Activated CD8-positive, alpha-beta T cell treated with anti-CD3 and anti-CD28 coated beads, Interleukin-2, amount 10 ng/mL, durations not matched to agents 7 days and 5 days (primary cell): ENCODE data around the gene PORCN. TPM values are rescaled to one million over a fixed set of nuclear protein-coding genes. Genes with fewer than 3 reads are reported as not detected.

Experiments
- ATAC-seq: fragments of 150-1000 bp; cut with Tn5 transposase; one replicate; pipeline ENCODE4 v1.10.0; 2021; ENCODE audit warnings: moderate library complexity
- CTCF ChIA-PET: fragments of 350-600 bp; sonication (Branson Sonifier 250); formaldehyde crosslinking; loops from one replicate; lab custom pipeline; 2021; ENCODE audit warnings: antibody characterized with exemption; lab: Charles Lee
- POLR2A ChIA-PET: fragments of 350-600 bp; sonication (Branson Sonifier 250); formaldehyde crosslinking; loops from one replicate; lab custom pipeline; 2021; ENCODE audit warnings: antibody characterized with exemption; lab: Charles Lee
- DNase-seq: peaks from one replicate; pipeline ENCODE4 v3.0.0-alpha.2; 2020
- H3K27ac Mint-ChIP-seq: one replicate; pipeline ENCODE4 v1.8.0; 2021; ENCODE audit warnings: mild to moderate bottlenecking, mixed read lengths
- H3K27me3 Mint-ChIP-seq: one replicate; pipeline ENCODE4 v1.8.0; 2021; ENCODE audit warnings: low read depth, mixed read lengths
- H3K36me3 Mint-ChIP-seq: one replicate; pipeline ENCODE4 v1.8.0; 2021; ENCODE audit warnings: low read depth, mixed read lengths
- H3K4me1 Mint-ChIP-seq: one replicate; pipeline ENCODE4 v1.8.0; 2021; ENCODE audit warnings: low read depth, mixed read lengths
- H3K4me3 Mint-ChIP-seq: one replicate; pipeline ENCODE4 v1.8.0; 2021; ENCODE audit warnings: mild to moderate bottlenecking, mixed read lengths
- H3K9me3 Mint-ChIP-seq: one replicate; pipeline ENCODE4 v1.8.0; 2022; ENCODE audit warnings: mixed read lengths; ENCODE audit not compliant: insufficient read depth
- total RNA-seq, 2 experiments: library from RNA; stranded (reverse); gene quantifications; one replicate each; pipeline ENCODE4 v1.2.3, GENCODE V29; 2021

Gene PORCN
- total RNA-seq, 2 experiments from 2014 or later: 19.4 to 22.7 TPM

DNA sequence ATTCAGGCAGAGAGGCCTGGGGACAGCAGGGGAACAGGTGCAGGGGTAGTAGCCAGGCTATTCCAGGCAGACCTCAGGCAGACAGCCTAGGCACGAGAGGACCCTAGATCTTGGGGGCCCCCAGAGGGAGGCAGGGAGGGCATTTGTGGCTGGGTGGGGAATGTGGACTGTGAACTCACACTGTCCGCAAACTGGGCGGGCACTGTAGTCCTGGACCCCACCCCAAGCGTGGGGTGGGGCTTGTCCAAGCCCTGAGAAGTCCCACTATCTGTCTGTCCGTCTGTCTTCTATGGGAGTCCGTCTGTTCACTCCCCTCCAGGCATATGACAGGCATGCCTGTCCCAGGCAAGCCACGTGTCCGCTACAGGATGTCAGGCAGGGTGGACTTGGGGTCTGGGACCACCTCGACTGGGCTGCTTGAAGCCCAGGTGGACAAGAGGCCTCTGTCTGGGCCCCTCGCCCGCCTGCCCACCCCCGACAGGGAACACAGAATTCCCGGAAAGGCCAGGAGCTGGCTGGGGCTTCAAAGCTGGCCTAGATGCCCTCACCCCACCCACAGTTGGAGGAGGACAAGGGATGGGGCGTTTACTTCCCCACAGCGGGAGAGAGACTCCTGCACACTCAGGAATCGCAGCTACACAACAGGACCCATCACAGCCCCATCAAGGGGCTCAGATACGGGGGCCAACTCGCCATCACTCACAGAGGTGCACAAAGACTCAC, 38.5 kb upstream of the PORCN start, which contains the start of gene SLC38A5:
TSS of gene SLC38A5 (minus strand) at position 151 of the 723 bp plus-strand sequence. CDS start 2,336 bp downstream, outside the sequence.
- Mint-ChIP-seq H3K4me3 (peak within 1 kb of the TSS; percentile 97), H3K27ac (peak within 1 kb of the TSS; percentile 90), H3K9me3 (no peaks in the 10 kb centered on the region), H3K36me3 (peaks cover 26% of the 10 kb centered on the region), H3K27me3 (no peaks in the 10 kb centered on the region), H3K4me1 (peaks cover 59% of the 10 kb centered on the region)
- CTCF ChIA-PET: interaction anchor here (2.9 kb wide), 1 partner anchor 69 kb away, joined by 13 read pairs; the partner anchor contains the start of gene TBC1D25
- DNase-seq (no peak), ATAC-seq (no peak)
- POLR2A ChIA-PET: interaction anchor here (1.0 kb wide), 1 partner anchor 51 kb away, joined by 3 read pairs; the partner anchor contains the start of gene EBP

DNA sequence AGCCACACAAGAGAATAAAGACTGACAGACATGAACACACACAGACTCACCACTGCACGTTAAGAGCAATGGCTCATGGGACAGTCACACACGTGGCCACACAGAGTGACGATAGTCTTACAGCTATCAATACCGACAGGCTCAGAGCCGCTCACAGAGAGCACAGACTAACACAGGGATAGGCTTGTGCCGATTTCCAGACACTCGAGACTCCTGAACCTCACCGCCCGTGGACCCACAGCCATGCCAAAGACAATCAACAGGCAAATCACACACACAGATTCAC, 38.0 kb upstream of the PORCN start:
- ChIA-PET CTCF (no interaction called here), POLR2A (no interaction called here)
- H3K4me1 Mint-ChIP-seq: peaks cover 56% of the 10 kb centered on the region
- H3K27me3 Mint-ChIP-seq: no peaks in the 10 kb centered on the region
- peaks cover 21% of the 10 kb centered on the region for H3K36me3 Mint-ChIP-seq
- H3K9me3 Mint-ChIP-seq: no peaks in the 10 kb centered on the region
- H3K27ac Mint-ChIP-seq: no peak overlapping the region
- ATAC-seq (no peak), DNase-seq (no peak)
- H3K4me3 Mint-ChIP-seq: no peak overlapping the region

DNA sequence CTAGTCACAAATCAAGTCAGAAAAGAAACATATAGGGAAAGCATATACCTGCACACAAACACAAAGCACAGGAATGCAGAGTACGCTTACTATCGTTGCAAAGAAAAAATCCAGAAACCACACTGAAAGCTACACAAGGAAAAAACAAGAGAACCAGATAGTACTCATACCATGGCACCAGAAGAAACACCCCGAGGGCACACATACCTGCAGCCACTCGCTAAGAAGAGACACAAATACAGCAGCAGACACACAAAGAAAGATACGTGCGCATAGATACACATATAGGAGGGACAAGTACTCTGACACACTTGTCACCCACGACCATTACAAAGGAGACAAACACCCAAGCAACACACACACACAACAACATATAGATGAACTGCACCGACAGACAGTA, 37.3 kb upstream of the PORCN start:
- DNase-seq (no peak), ATAC-seq (no peak)
- POLR2A ChIA-PET: no interaction called here
- CTCF ChIA-PET: no interaction called here
- H3K27me3 Mint-ChIP-seq: no peaks in the 10 kb centered on the region
- H3K4me1 Mint-ChIP-seq: peaks cover 50% of the 10 kb centered on the region
- H3K9me3 Mint-ChIP-seq: no peaks in the 10 kb centered on the region
- H3K27ac Mint-ChIP-seq: peak overlapping the region; percentile 73
- H3K36me3 Mint-ChIP-seq: peaks cover 17% of the 10 kb centered on the region
- H3K4me3 Mint-ChIP-seq: no peak overlapping the region

DNA sequence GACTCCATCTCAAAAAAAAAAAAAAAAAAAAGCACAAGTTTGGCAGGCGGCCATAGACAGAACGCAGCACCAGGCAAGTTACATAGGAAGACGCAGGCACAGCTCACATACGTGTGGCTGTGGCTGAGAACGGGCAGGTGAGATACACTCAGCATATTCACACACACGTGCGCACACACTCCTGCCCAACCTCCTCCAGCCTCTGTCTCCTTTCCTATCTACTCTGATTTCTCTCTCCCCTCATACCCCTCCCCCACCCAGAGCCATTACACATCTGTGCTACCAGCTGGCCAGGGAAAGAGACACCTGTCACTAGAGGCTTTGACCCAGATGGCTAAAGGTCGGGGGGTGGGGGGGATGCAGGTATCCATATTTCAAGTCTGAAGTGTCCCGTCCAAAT, 36.6 kb upstream of the PORCN start:
- ATAC-seq: no peak
- peaks cover 13% of the 10 kb centered on the region for H3K36me3 Mint-ChIP-seq
- H3K4me1 Mint-ChIP-seq: peaks cover 48% of the 10 kb centered on the region
- DNase-seq: no peak
- no peaks in the 10 kb centered on the region for H3K27me3 Mint-ChIP-seq
- H3K27ac Mint-ChIP-seq: no peak overlapping the region
- H3K9me3 Mint-ChIP-seq: no peaks in the 10 kb centered on the region
- H3K4me3 Mint-ChIP-seq: no peak overlapping the region
- ChIA-PET POLR2A (no interaction called here), CTCF (no interaction called here)

DNA sequence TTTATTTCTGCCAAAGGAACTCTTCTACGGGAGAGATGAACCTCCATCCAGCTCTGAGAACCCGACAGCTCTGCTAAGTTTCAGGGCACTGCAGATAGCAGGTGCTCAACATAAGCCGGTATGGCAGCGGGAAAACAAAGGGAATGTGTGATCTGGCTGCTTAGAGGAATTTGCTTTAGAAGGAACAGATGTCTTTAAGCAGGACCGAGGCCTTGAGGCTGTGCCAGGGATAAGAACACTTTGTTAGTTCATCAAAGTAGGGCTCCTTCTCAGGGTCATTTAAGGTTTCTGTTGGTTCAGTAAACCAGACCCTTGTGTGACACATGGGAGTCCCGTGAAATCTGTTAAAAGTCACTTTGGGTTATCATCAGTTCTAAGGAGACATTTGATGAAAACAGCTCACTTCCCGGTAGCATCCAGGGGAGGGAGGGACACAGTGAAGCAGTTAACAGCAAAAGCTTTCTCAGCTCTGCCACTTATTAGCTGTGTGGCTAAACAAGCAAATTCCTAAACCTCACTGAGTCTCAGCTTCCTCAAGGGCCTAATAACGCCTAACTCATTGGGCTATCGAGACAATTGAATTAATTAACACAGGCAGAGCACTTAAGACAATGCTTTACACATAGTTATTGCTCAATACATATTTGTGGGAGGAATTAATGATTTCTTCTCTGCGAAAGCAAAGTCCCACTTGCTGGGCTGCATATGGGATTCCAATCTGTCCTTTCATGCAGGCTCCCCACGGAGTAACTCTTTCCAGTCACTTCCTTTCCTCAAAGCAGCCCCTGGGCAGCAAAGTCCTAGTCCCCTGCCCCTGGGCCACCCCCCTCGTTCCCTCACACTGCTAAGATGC, 35.7 kb upstream of the PORCN start:
- no peak overlapping the region for H3K27ac Mint-ChIP-seq
- peaks cover 49% of the 10 kb centered on the region for H3K4me1 Mint-ChIP-seq
- H3K27me3 Mint-ChIP-seq: no peaks in the 10 kb centered on the region
- ChIA-PET CTCF (interaction anchor here (1.2 to 3.6 kb wide), 6 partner anchors 10 to 390 kb away, joined by 3 to 21 read pairs (median 4); partner anchors contain the start of gene TBC1D25), POLR2A (interaction anchor here (1.3 kb wide), 1 partner anchor 67 kb away, joined by 7 read pairs; the partner anchor contains the start of gene TBC1D25)
- DNase-seq: no peak
- no peaks in the 10 kb centered on the region for H3K9me3 Mint-ChIP-seq
- no peak overlapping the region for H3K4me3 Mint-ChIP-seq
- H3K36me3 Mint-ChIP-seq: peaks cover 12% of the 10 kb centered on the region
- no peak for ATAC-seq

DNA sequence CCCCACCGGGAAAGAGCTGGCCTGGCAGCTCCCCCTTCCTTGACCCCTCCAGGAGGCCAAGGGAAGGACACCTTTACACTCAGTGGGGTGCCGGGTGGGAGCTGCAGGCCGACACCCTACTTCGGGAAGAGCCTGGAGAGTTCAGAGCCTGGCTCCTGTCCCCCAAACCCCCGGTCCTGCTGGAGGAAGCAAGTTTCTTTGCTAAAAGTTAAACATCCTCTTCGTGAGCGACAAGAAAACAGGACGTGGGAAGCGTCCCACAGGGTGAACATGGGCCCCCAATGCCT, 35.1 kb upstream of the PORCN start:
- DNase-seq (no peak), ATAC-seq (no peak)
- no peaks in the 10 kb centered on the region for H3K9me3 Mint-ChIP-seq
- peaks cover 17% of the 10 kb centered on the region for H3K36me3 Mint-ChIP-seq
- ChIA-PET POLR2A (interaction anchor here (0.8 to 1.3 kb wide), 2 partner anchors 67 to 101 kb away, joined by 4 to 7 read pairs; partner anchors contain the start of genes RBM3 and TBC1D25), CTCF (interaction anchor here (0.9 to 3.6 kb wide), 7 partner anchors 10 to 390 kb away, joined by 3 to 21 read pairs (median 5); partner anchors contain the start of gene TBC1D25)
- no peak overlapping the region for H3K27ac Mint-ChIP-seq
- H3K4me3 Mint-ChIP-seq: no peak overlapping the region
- no peaks in the 10 kb centered on the region for H3K27me3 Mint-ChIP-seq
- peaks cover 53% of the 10 kb centered on the region for H3K4me1 Mint-ChIP-seq

DNA sequence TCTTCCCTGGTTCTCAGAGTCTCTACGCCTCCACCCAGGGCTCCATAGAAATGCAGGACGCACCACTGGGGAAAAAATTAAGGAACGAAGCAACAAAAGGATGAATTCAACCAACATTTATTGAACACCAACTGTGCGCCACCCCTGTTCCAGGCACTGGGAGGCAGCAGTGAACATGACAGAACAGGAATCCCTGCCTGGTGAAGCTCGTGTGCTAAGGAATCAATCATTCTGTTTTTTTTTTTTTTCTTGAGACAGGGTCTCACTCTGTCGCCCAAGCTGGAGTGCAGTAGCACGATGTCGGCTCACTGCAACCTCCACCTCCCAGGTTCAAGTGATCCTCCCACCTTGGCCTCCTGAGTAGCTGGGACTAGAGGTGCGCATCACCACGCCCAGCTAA, 34.7 kb upstream of the PORCN start:
- H3K9me3 Mint-ChIP-seq: no peaks in the 10 kb centered on the region
- ChIA-PET CTCF (interaction anchor here (0.6 to 3.6 kb wide), 11 partner anchors 11 to 391 kb away, joined by 3 to 21 read pairs (median 4); partner anchors contain the start of genes RBM3 and TBC1D25), POLR2A (interaction anchor here (0.7 to 1.3 kb wide), 3 partner anchors 66 to 104 kb away, joined by 3 to 7 read pairs (median 4); partner anchors contain the start of genes RBM3 and TBC1D25)
- peaks cover 18% of the 10 kb centered on the region for H3K36me3 Mint-ChIP-seq
- peak; percentile 49 for DNase-seq
- ATAC-seq: no peak
- peak overlapping the region; percentile 66 for H3K27ac Mint-ChIP-seq
- no peak overlapping the region for H3K4me3 Mint-ChIP-seq
- peaks cover 54% of the 10 kb centered on the region for H3K4me1 Mint-ChIP-seq
- H3K27me3 Mint-ChIP-seq: no peaks in the 10 kb centered on the region

DNA sequence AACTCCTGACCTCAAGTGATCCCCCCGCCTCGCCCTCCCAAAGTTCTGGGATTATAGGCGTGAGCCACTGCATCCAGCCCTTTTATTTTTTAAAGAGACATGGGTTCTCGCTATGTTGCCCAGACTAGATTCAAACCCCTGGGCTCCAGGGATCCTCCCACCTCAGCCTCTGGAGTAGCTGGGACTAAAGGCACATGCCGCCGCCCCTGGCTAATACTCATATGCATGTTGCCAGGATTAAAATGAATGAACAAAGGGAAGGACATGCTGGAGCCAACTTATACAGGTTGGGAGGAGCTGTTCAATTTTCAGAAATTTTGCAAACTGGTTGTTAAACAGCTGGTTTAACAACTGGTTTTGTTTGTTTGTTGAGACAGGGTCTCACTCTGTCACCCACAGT, 34.2 kb upstream of the PORCN start:
- Mint-ChIP-seq H3K9me3 (no peaks in the 10 kb centered on the region), H3K4me1 (peaks cover 52% of the 10 kb centered on the region), H3K36me3 (peaks cover 19% of the 10 kb centered on the region), H3K27ac (peak overlapping the region; percentile 92), H3K27me3 (no peaks in the 10 kb centered on the region), H3K4me3 (peak overlapping the region; percentile 94)
- no peak for DNase-seq
- CTCF ChIA-PET: interaction anchor here (0.6 to 3.6 kb wide), 10 partner anchors 19 to 391 kb away, joined by 3 to 21 read pairs (median 4); partner anchors contain the start of genes RBM3 and TBC1D25
- no peak for ATAC-seq
- POLR2A ChIA-PET: interaction anchor here (0.7 to 0.8 kb wide), 3 partner anchors 47 to 104 kb away, joined by 3 to 4 read pairs (median 3); partner anchors contain the start of gene RBM3

DNA sequence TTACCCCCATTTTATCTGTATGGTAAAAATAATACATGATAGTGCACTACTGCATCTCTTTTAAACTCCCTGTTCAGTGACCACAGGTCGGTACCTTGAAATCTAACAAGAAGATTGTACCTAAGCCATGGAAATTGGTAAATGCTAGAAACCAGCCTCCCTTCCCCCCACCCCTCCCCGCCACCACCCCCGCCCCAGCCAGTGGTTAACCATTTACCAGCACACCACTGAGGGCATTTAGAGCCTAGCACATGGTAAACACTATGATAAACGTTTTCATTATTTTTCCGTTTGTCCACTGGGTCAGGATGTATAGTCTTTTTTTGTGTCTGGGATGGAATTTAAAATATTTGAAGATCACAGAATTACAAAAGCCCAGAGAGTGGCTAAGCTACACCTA, 33.5 kb upstream of the PORCN start:
- Mint-ChIP-seq H3K4me3 (peak overlapping the region; percentile 94), H3K27ac (peak overlapping the region; percentile 92), H3K27me3 (no peaks in the 10 kb centered on the region), H3K9me3 (no peaks in the 10 kb centered on the region), H3K4me1 (peaks cover 48% of the 10 kb centered on the region), H3K36me3 (peaks cover 22% of the 10 kb centered on the region)
- ATAC-seq: no peak
- ChIA-PET POLR2A (interaction anchor here (0.7 kb wide), 1 partner anchor 47 kb away, joined by 3 read pairs; no protein-coding TSS in a partner anchor), CTCF (interaction anchor here (1.1 to 3.6 kb wide), 3 partner anchors 54 to 392 kb away, joined by 3 to 21 read pairs (median 10); partner anchors contain the start of gene TBC1D25)
- no peak for DNase-seq

DNA sequence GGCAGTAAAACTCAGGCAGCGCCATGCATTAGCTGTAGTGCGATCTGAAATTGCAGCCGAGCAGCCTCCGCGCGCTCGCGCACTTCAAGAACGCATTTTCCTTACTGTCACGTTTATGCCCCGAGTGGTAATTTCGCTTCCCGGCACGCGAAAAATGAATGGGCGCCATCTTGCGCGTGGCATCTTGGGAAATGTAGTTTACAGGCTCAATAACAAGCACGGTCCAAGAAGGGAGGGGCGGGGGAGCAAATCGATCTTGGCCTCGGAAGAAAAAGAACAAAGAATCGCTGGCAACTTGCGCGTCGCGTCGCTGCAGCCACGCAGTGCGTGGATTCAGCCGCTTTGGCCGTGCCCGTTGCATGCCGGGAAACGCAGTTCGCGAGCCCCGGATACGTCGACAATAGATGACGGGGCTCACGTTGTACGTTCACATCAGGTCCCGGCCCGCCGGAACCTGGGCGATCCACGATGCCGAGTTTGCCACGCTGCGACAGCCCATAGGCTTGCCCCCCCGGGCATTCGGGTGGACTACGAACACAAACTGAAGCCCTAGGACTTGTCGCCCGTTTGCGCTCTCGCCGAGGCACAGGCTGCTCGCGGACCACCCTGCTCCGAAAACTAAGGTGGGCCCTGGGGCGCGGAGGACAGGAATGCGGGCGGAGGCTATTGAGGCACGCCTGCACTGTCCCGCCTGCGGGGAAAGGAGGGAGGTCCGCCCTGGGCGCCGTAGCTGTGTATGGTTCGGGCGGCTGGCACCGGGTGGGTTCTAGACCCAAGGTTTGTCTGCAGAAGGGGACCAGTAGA, 32.8 kb upstream of the PORCN start, which contains the start of gene FTSJ1:
TSS of gene FTSJ1 (plus strand) at position 426 of the 804 bp plus-strand sequence. CDS start 1,849 bp downstream, outside the sequence.
- ATAC-seq: peak; percentile 94
- ChIA-PET CTCF (interaction anchor here (2.2 to 3.6 kb wide), 2 partner anchors 64 to 393 kb away, joined by 10 to 21 read pairs; partner anchors contain the start of gene TBC1D25), POLR2A (no interaction called here)
- Mint-ChIP-seq H3K27ac (peak within 1 kb of the TSS; percentile 92), H3K27me3 (no peaks in the 10 kb centered on the region), H3K36me3 (peaks cover 26% of the 10 kb centered on the region), H3K4me3 (peak within 1 kb of the TSS; percentile 94), H3K9me3 (no peaks in the 10 kb centered on the region), H3K4me1 (peaks cover 46% of the 10 kb centered on the region)
- peak; percentile 93 for DNase-seq
